Thymus (tissue), 11 donors: ENCODE data around the gene USH2A. TPM values are rescaled to one million over a fixed set of nuclear protein-coding genes. Genes with fewer than 3 reads are reported as not detected.

Experiments used
- DNase-seq, 9 donors: peaks; one replicate each; pipeline ENCODE4 v3.0.0-alpha.2; 2013; ENCODE audit warnings: low spot score in 9 of 9, low read depth in 6 of 9, missing footprints in 1 of 9
- H3K27ac ChIP-seq, 2 donors: one replicate each; pipeline ENCODE4 v1.5.1; 2013; ENCODE audit warnings: control low read depth in 1 of 2, low read depth in 1 of 2, low read length in 1 of 2, mild to moderate bottlenecking in 1 of 2, moderate library complexity in 1 of 2
- H3K27me3 ChIP-seq, 2 donors: one replicate each; pipeline ENCODE4 v1.5.1; 2013; ENCODE audit warnings: low read length in 1 of 2; ENCODE audit not compliant: control insufficient read depth in 2 of 2, insufficient read depth in 1 of 2
- H3K36me3 ChIP-seq, 2 donors: one replicate each; pipeline ENCODE4 v1.5.1; 2013; ENCODE audit warnings: low read length in 1 of 2, mild to moderate bottlenecking in 1 of 2, moderate library complexity in 1 of 2; ENCODE audit not compliant: control insufficient read depth in 2 of 2, insufficient read depth in 2 of 2
- H3K4me1 ChIP-seq, 2 donors: one replicate each; pipeline ENCODE4 v1.5.1; 2013; ENCODE audit warnings: low read length in 2 of 2; ENCODE audit not compliant: control insufficient read depth in 2 of 2, insufficient read depth in 2 of 2
- H3K4me3 ChIP-seq, 2 donors: one replicate each; pipeline ENCODE4 v1.5.1; 2013; ENCODE audit warnings: low read length in 2 of 2, control low read depth in 1 of 2, mild to moderate bottlenecking in 1 of 2
- H3K9me3 ChIP-seq, 2 donors: one replicate each; pipeline ENCODE4 v1.5.1; 2013; ENCODE audit warnings: low read length in 1 of 2, mild to moderate bottlenecking in 1 of 2; ENCODE audit not compliant: control insufficient read depth in 2 of 2, insufficient read depth in 1 of 2
- WGBS: extraction: QIAGEN DNeasy Blood & Tissue Kit; methylation state at CpG from one replicate; pipeline ENCODE4 v1.1.7; 2013; 5-methylcytosine and 5-hydroxymethylcytosine counted together
- polyA plus RNA-seq: library from polyadenylated mRNA; stranded (reverse); fragments of 200-250 nt; gene quantifications from one replicate; pipeline ENCODE4 v1.2.3, GENCODE V29; 2013
- total RNA-seq: library from RNA; stranded (reverse); fragments of 120-200 nt; gene quantifications from one replicate; pipeline ENCODE4 v1.2.4, GENCODE V29; 2013
- donor health status: healthy.

USH2A gene
- total and polyA plus RNA-seq, 2 donors: 0.09 to 0.14 TPM

DNA sequence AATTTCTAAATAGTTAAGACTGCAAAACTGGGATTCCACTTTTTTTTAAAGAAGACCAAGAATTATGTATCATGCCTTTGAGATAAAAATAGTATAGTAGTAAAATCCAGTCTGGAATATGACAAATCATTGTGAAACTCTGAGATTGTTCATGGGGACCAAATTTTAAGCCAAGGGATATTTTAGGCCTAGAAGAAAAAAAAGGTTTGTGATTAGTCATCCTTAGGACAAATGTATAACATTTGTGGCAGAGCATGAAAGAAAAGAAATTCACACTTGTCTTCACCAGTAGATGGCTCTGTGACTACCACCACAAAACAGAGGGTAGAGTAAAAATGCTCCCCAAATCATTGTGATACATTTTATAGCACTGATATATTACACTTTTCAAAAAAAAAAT is 630.1 kb downstream of the USH2A start:
- no peaks in the 10 kb centered on the region for H3K4me1 ChIP-seq
- no peaks in the 10 kb centered on the region for H3K9me3 ChIP-seq
- no peaks in the 10 kb centered on the region for H3K36me3 ChIP-seq
- DNase-seq: no peak
- H3K4me3 ChIP-seq: no peak overlapping the region
- H3K27ac ChIP-seq: no peak overlapping the region
- no peaks in the 10 kb centered on the region for H3K27me3 ChIP-seq

DNA sequence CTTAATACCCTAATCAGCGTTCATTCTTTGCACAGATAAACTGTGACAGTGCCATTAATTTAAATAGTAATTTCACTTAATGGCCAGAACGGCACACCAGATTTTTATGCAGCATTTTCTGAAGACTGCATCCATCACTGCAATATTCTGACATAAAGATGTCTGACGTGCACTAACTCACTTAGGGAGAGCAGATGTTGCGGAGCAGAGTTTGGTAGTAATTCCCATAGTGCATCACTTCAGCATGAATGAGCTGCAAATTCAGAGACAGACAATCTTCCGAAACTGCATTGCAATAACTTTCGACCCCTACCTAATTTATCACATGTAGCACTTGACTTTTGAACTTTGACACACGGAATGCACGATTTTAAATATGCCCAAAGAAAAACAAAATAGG is 630.8 kb downstream of the USH2A start:
- Histone ChIP-seq H3K9me3 (no peaks in the 10 kb centered on the region), H3K36me3 (no peaks in the 10 kb centered on the region), H3K4me3 (no peak overlapping the region), H3K4me1 (no peaks in the 10 kb centered on the region), H3K27ac (no peak overlapping the region), H3K27me3 (no peaks in the 10 kb centered on the region)
- no peak for DNase-seq
- 90% methylated on average over 8 of the region's 8 CpGs for WGBS

- no peaks in the 10 kb centered on the region for H3K9me3 ChIP-seq
- 97% methylated on average over 3 of the region's 3 CpGs for WGBS
- no peak overlapping the region for H3K27ac ChIP-seq
These were observed 633.3 kb downstream of the USH2A start for GRCh38 chr1:215789981-215790380.

DNA sequence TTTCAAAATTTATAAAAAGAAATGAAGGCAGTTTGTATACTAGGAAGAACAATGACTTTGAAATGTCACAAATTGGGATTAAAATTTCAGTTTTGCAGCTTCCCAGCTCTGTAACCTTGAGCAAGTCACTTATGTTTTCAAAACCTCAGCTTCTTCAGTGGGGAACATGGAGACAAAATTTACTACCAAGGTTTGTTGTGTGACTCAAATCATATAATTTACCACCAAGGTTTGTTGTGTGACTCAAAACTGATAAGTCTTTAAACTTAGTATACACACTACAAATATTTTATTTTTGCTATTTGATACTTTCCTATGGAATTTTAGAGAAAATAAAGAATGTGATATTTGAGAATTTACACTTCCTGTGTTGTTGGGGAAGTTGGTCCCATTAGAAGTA is 636.3 kb downstream of the USH2A start:
- no peak for DNase-seq
- no peak overlapping the region for H3K4me3 ChIP-seq
- H3K4me1 ChIP-seq: no peaks in the 10 kb centered on the region

More at GRCh38 chr1:215789981-215790380, 633.3 kb downstream of the USH2A start:
- H3K4me3 ChIP-seq: no peak overlapping the region
- DNase-seq: no peak
- no peaks in the 10 kb centered on the region for H3K27me3 ChIP-seq
- H3K4me1 ChIP-seq: no peaks in the 10 kb centered on the region
- no peaks in the 10 kb centered on the region for H3K36me3 ChIP-seq

GRCh38 chr1:215780641-215781040 is 642.6 kb downstream of the USH2A start:
- Histone ChIP-seq H3K9me3 (no peaks in the 10 kb centered on the region), H3K27ac (no peak overlapping the region), H3K4me3 (no peak overlapping the region), H3K36me3 (no peaks in the 10 kb centered on the region), H3K4me1 (no peaks in the 10 kb centered on the region), H3K27me3 (no peaks in the 10 kb centered on the region)
- DNase-seq: no peak

More for the DNA sequence above, 636.3 kb downstream of the USH2A start:
- H3K36me3 ChIP-seq: no peaks in the 10 kb centered on the region
- H3K9me3 ChIP-seq: no peaks in the 10 kb centered on the region
- no peak overlapping the region for H3K27ac ChIP-seq
- no peaks in the 10 kb centered on the region for H3K27me3 ChIP-seq

DNA sequence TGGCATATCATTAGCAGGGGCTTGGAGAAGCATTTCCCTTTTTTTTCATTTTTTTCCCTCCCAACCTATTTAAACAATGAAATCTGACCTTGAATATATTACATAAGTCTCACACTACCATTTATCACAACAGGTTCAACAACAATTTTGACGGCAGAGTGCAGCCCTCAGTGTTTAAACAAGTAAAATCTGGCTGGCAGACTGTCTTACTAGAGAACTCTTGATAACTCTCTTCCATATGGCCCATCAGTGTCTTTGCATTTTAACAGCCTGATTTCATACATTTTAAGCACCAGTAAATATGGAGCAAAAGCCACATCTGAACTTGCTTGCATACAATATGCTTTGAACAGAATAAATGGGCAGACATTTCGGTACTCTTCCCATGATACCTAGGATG is 643.1 kb downstream of the USH2A start:
- 82% methylated on average over 2 of the region's 2 CpGs for WGBS
- Histone ChIP-seq H3K27ac (no peak overlapping the region), H3K27me3 (no peaks in the 10 kb centered on the region), H3K4me3 (no peak overlapping the region), H3K4me1 (no peaks in the 10 kb centered on the region), H3K36me3 (no peaks in the 10 kb centered on the region), H3K9me3 (no peaks in the 10 kb centered on the region)
- DNase-seq: no peak

GRCh38 chr1:215779729-215780128 is 643.5 kb downstream of the USH2A start:
- H3K27me3 ChIP-seq: no peaks in the 10 kb centered on the region
- WGBS: 82% methylated on average over 7 of the region's 7 CpGs

DNA sequence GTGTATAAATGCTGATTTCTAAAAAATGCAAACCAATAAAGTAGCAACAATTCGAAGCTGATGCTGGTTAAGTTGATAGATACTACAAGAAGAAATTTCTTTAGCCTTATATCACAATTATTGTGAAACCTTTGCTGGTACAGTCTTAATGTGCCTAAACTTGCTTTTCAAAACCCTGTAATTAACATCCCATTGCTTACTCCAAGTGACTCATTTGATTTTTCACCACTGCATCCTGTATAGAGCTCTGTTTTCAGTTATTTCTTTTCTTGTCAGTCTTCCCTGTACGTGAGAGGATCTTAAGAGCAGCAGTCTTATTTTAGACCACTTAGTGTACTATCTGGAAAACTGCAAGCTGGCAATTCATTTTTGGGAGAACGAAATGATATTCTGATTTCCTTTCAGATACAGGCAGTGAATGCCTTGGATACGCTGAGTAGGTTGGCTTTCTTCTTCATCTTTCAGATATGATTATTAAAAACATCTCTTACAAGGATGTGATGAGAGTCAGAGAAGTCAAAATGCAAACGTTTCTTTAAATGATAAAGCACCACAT is 645.8 kb downstream of the USH2A start:
- Histone ChIP-seq H3K4me3 (no peak overlapping the region), H3K4me1 (no peaks in the 10 kb centered on the region), H3K27ac (no peak overlapping the region), H3K36me3 (no peaks in the 10 kb centered on the region), H3K9me3 (no peaks in the 10 kb centered on the region), H3K27me3 (no peaks in the 10 kb centered on the region)
- no peak for DNase-seq
- WGBS: 85% methylated on average over 5 of the region's 5 CpGs

More at GRCh38 chr1:215779729-215780128, 643.5 kb downstream of the USH2A start:
- Histone ChIP-seq H3K4me3 (no peak overlapping the region), H3K9me3 (no peaks in the 10 kb centered on the region), H3K27ac (no peak overlapping the region), H3K36me3 (no peaks in the 10 kb centered on the region), H3K4me1 (no peaks in the 10 kb centered on the region)
- DNase-seq: no peak

DNA sequence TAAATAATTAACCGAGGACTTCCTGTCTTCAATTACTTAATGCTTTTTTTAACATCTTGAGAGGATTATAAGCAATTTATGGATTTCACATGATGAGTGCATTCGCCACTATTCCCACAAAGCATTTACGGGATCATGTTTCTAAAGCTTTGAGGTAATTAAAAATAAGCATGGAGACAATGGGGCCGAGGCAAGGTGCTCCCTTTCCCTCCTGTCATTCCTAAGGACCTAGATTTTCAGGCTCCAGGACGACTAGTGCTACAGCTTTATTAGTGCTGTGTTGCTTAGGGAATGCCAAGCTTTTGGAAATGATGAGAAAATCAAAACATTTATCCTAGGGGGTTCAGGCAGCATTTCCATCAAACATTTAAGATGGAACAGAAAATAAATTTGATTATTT is 646.9 kb downstream of the USH2A start:
- Histone ChIP-seq H3K9me3 (no peaks in the 10 kb centered on the region), H3K4me1 (no peaks in the 10 kb centered on the region), H3K4me3 (no peak overlapping the region), H3K27ac (no peak overlapping the region), H3K27me3 (no peaks in the 10 kb centered on the region), H3K36me3 (no peaks in the 10 kb centered on the region)
- 75% methylated on average over 5 of the region's 5 CpGs for WGBS
- DNase-seq: no peak

GRCh38 chr1:215772151-215772550 is 651.1 kb downstream of the USH2A start:
- H3K4me3 ChIP-seq: no peak overlapping the region
- H3K9me3 ChIP-seq: no peaks in the 10 kb centered on the region
- 73% methylated on average over 1 of the region's 1 CpG for WGBS
- no peaks in the 10 kb centered on the region for H3K36me3 ChIP-seq
- DNase-seq: no peak
- no peaks in the 10 kb centered on the region for H3K4me1 ChIP-seq
- no peak overlapping the region for H3K27ac ChIP-seq
- H3K27me3 ChIP-seq: no peaks in the 10 kb centered on the region
